K562 (cell line): Measurements from ENCODE around the gene RNASEH1. TPM values are rescaled to one million over a fixed set of nuclear protein-coding genes. Genes with fewer than 3 reads are reported as not detected.

Experiments used
- ATAC-seq: fragments of 200-7000 bp; cut with Tn5 transposase; 3 replicates; pipeline ENCODE4 v1.9.1; 2020; ENCODE audit warnings: moderate library complexity
- BruUV-seq: library from RNA; stranded (reverse); fragments of 400-500 nt; replicated peaks from 2 replicates; lab custom pipeline; 2021; lab: Mats Ljungman, UMichigan
- CTCF ChIA-PET: fragments of 300-600 bp; formaldehyde crosslinking; extraction: SDS; loops from one replicate; lab custom pipeline; 2021; ENCODE audit warnings: low intra/inter-chr PET ratio; lab: Yijun Ruan, JAX
- POLR2A ChIA-PET: fragments of 300-600, 350-650 bp; sonication (Branson Sonifier 250); formaldehyde crosslinking; extraction: SDS; loops from one replicate; lab custom pipeline; 2021; ENCODE audit warnings: antibody characterized with exemption, inconsistent platforms; lab: Yijun Ruan, JAX
- DNase-seq, 4 experiments: peaks; one replicate each; pipeline versions ENCODE4 v3.0.0 to v3.0.0-alpha.2; 2011 to 2018; ENCODE audit warnings: low spot score in 3 of 4, mixed read lengths in 3 of 4; ENCODE audit errors: extremely low read depth in 1 of 4
- FAIRE-seq: peaks from 2 replicates; lab custom pipeline; 2011; peaks lifted over from hg19 to GRCh38; lab: Jason Lieb, UNC
- H2AFZ ChIP-seq: 2 replicates; pipeline ENCODE4 v1.6.0; 2011; ENCODE audit warnings: low read depth, low read length, control low read depth, inconsistent platforms
- H3K27ac ChIP-seq: fragments of 200-600 bp; 3 replicates; pipeline ENCODE4 v1.8.0; 2011; ENCODE audit warnings: low read depth, mild to moderate bottlenecking, control low read depth, inconsistent platforms, low read length, moderate library complexity, mixed read lengths; ENCODE audit errors: extremely low read depth
- H3K27me3 ChIP-seq, 2 experiments: fragments of 300-600 bp in 1 of 2; 2 replicates in 1 of 2; 3 replicates in 1 of 2; pipeline versions ENCODE4 v1.6.0 to v1.8.0; 2011; ENCODE audit warnings: inconsistent platforms in 2 of 2, low read length in 2 of 2, mild to moderate bottlenecking in 1 of 2, mixed read lengths in 1 of 2, moderate library complexity in 1 of 2; ENCODE audit not compliant: control insufficient read depth in 2 of 2, insufficient read depth in 2 of 2
- H3K36me3 ChIP-seq: fragments of 300-600 bp; 3 replicates; pipeline ENCODE4 v1.8.0; 2011; ENCODE audit warnings: mild to moderate bottlenecking, low read length, inconsistent platforms; ENCODE audit not compliant: control insufficient read depth, insufficient read depth
- H3K4me1 ChIP-seq, 2 experiments: fragments of 200-600 bp in 1 of 2; replicated peaks in 1 of 2; 2 replicates in 1 of 2; 3 replicates in 1 of 2; pipeline versions ENCODE4 v1.5.1 to v1.8.0; 2011; ENCODE audit warnings: inconsistent platforms in 2 of 2, low read length in 2 of 2, mild to moderate bottlenecking in 1 of 2, mixed read lengths in 1 of 2, moderate library complexity in 1 of 2; ENCODE audit not compliant: control insufficient read depth in 2 of 2, insufficient read depth in 2 of 2
- H3K4me2 ChIP-seq: 2 replicates; pipeline ENCODE4 v1.6.1; 2011; ENCODE audit warnings: low read length, control low read depth, inconsistent platforms, mixed read lengths; ENCODE audit not compliant: insufficient read depth
- H3K4me3 ChIP-seq: fragments of 200-600 bp; sonication (generic), shearing (Covaris generic); 2 replicates; pipeline ENCODE4 v1.5.1; 2016; ENCODE audit warnings: control low read depth, inconsistent platforms
- H3K79me2 ChIP-seq: fragments of 200-600 bp; 3 replicates; pipeline ENCODE4 v1.8.0; 2011; ENCODE audit warnings: low read length, inconsistent platforms; ENCODE audit not compliant: control insufficient read depth, insufficient read depth
- H3K9ac ChIP-seq, 2 experiments: 2 replicates each; pipeline versions ENCODE4 v1.6.0 to v1.6.1; 2011; ENCODE audit warnings: low read depth in 2 of 2, low read length in 2 of 2, control low read depth in 1 of 2, inconsistent platforms in 1 of 2, mild to moderate bottlenecking in 1 of 2, mixed read lengths in 1 of 2; ENCODE audit not compliant: insufficient read depth in 1 of 2
- H3K9me1 ChIP-seq: one replicate; pipeline ENCODE4 v1.6.0; 2011; ENCODE audit warnings: inconsistent platforms, mild to moderate bottlenecking, low read length, moderate library complexity; ENCODE audit not compliant: control insufficient read depth, insufficient read depth
- H3K9me3 ChIP-seq: replicated peaks from 2 replicates; pipeline ENCODE4 v1.5.1; 2011; ENCODE audit warnings: low read depth, low read length, inconsistent platforms; ENCODE audit not compliant: control insufficient read depth, insufficient read depth
- H4K20me1 ChIP-seq: replicated peaks from 2 replicates; pipeline ENCODE4 v1.6.1; 2011; ENCODE audit warnings: low read length, inconsistent platforms, mixed read lengths; ENCODE audit not compliant: control insufficient read depth, insufficient read depth
- AFF1 ChIP-seq, 2 experiments: fragments of 450-650 bp; IDR thresholded peaks; 2 replicates each; pipeline ENCODE4 v1.6.1; 2018; ENCODE audit warnings: mild to moderate bottlenecking in 2 of 2, low read depth in 1 of 2; ENCODE audit not compliant: partially characterized antibody in 2 of 2
- BHLHE40 ChIP-seq: IDR thresholded peaks from 2 replicates; pipeline ENCODE4 v1.6.1; 2011; ENCODE audit warnings: low read length, improper control_type of control experiment
- HOXB6 ChIP-seq: fragments of 250-450 bp; sonication (Bioruptor Pico); IDR thresholded peaks from 2 replicates; pipeline ENCODE4 v1.5.1; 2022; ENCODE audit warnings: mild to moderate bottlenecking, borderline replicate concordance
- NFIC ChIP-seq: fragments of 450-650 bp; IDR thresholded peaks from 2 replicates; pipeline ENCODE4 v1.6.1; 2017; ENCODE audit warnings: mild to moderate bottlenecking, inconsistent platforms
- NFIX ChIP-seq: fragments of 250-450 bp; sonication (Bioruptor Pico); IDR thresholded peaks from 2 replicates; pipeline ENCODE4 v1.4.0; 2020; ENCODE audit warnings: low read depth, mild to moderate bottlenecking, moderate library complexity
- PML ChIP-seq: IDR thresholded peaks from 2 replicates; pipeline ENCODE4 v1.6.1; 2012; ENCODE audit warnings: low read length, inconsistent platforms
- POLR2A ChIP-seq: fragments of 450-650 bp; conservative IDR thresholded peaks from 2 replicates; pipeline ENCODE4 v1.6.1; 2016
- SNAPC5 ChIP-seq: fragments of 250-450 bp; sonication (Bioruptor Pico); IDR thresholded peaks from 2 replicates; pipeline ENCODE4 v1.8.0; 2021; ENCODE audit warnings: moderate library complexity, mild to moderate bottlenecking, inconsistent platforms
- STAT5A ChIP-seq: IDR thresholded peaks from 2 replicates; pipeline ENCODE4 v1.6.1; 2012; ENCODE audit warnings: low read length, inconsistent platforms, borderline replicate concordance
- XRCC3 ChIP-seq: fragments of 450-650 bp; IDR thresholded peaks from 2 replicates; pipeline ENCODE4 v1.6.1; 2017; ENCODE audit warnings: mild to moderate bottlenecking, moderate library complexity
- ZEB2 ChIP-seq: fragments of 450-650 bp; IDR thresholded peaks from 2 replicates; pipeline ENCODE4 v1.6.1; 2016
- ZNF175 ChIP-seq: fragments of 200-800 bp; sonication (Bioruptor generic); IDR thresholded peaks from 2 replicates; pipeline ENCODE4 v1.6.1; 2016; ENCODE audit warnings: low read depth, mild to moderate bottlenecking, missing genetic modification characterization, missing compliant biosample characterization
- ZNF551 ChIP-seq: fragments of 250-450 bp; sonication (Bioruptor Pico); IDR thresholded peaks from 2 replicates; pipeline ENCODE4 v1.5.0; 2021; ENCODE audit warnings: mild to moderate bottlenecking, moderate library complexity
- ZNF77 ChIP-seq: fragments of 250-450 bp; sonication (Bioruptor Pico); IDR thresholded peaks from 2 replicates; pipeline ENCODE4 v1.5.0; 2020
- WGBS: fragments of 100-300 bp; shearing (Covaris generic); methylation state at CpG from one replicate; pipeline ENCODE4 v1.1.6; 2016; ENCODE audit warnings: low coverage, mixed read lengths; ENCODE audit not compliant: insufficient coverage; ENCODE audit errors: missing lambda C conversion rate; 5-methylcytosine and 5-hydroxymethylcytosine counted together
- in situ Hi-C: fragments of 300-500 bp; cut with MboI; formaldehyde crosslinking; loops from 4 replicates; pipeline ENCODE4 v1.15.0; 2018; ENCODE audit warnings: inconsistent platforms, mixed read lengths
- intact Hi-C: fragments of 100-400 bp; cut with micrococcal nuclease; formaldehyde crosslinking; loops from 2 replicates; pipeline ENCODE4 v1.14.2; 2022
- polyA plus RNA-seq, 8 experiments: library from polyadenylated mRNA; depleted of rRNA in 4 of 8; stranded (reverse) in 5 of 8; unstranded in 3 of 8; fragments of >200 nt; fragmentation: Nextera tagmentation in 2 of 8; fragmentation: Illumina TruSeq in 1 of 8; extraction: Ambion mirVana in 2 of 8; extraction: Trizol in 1 of 8; gene quantifications; 2 replicates each; pipeline versions ENCODE4 v1.2.1 to v1.2.3, GENCODE V29; 2011 to 2014; ENCODE audit warnings: inconsistent platforms in 1 of 8, missing spikeins in 1 of 8
- total RNA-seq, 7 experiments: library from RNA; depleted of rRNA in 6 of 7; stranded (reverse); fragments of >200 nt in 6 of 7; fragmentation: Illumina TruSeq in 2 of 7; extraction: Trizol in 2 of 7; gene quantifications; 2 replicates each; pipeline versions ENCODE4 v1.2.1 to v1.2.3, GENCODE V29; 2011 to 2021; ENCODE audit warnings: low replicate concordance in 1 of 7
- TF ChIP-seq, protein P1 (sequence below): IDR thresholded peaks from 2 replicates; pipeline ENCODE4 v1.6.1; 2014; ENCODE audit warnings: antibody characterized with exemption
- TF ChIP-seq, protein P2 (sequence below), 2 experiments: fragments of 450-650 bp; conservative IDR thresholded peaks; 2 replicates each; pipeline ENCODE4 v1.6.1; 2017; ENCODE audit warnings: mild to moderate bottlenecking in 2 of 2, moderate library complexity in 2 of 2

RNASEH1 gene
- total and polyA plus RNA-seq, 9 of the 15 experiments (the other 6 are each of a cell fraction or from before 2014, with no cell fraction given), result 25.7 to 47.5 (median 42.8) TPM

GRCh38 chr2:3581367-3582262 lies 23.5 kb upstream of the RNASEH1 start:
- ChIA-PET CTCF (no interaction called here), POLR2A (interaction anchor here (1.6 kb wide), 1 partner anchor 23 kb away, joined by 4 read pairs; the partner anchor contains the start of gene RNASEH1)
- no TSS peak for BruUV-seq
- in situ Hi-C loops, result no loop called here
- Histone ChIP-seq H2AFZ (no peak overlapping the region), H3K27ac (no peak overlapping the region), H3K9me3 (no peaks in the 10 kb centered on the region), H3K27me3 (no peaks in the 10 kb centered on the region), H3K4me3 (no peak overlapping the region), H3K79me2 (peaks cover 36% of the 10 kb centered on the region), H3K4me1 (peaks cover 23 to 31% of the 10 kb centered on the region in 2 experiments), H3K9ac (no peak overlapping the region), H3K9me1 (no peaks in the 10 kb centered on the region), H3K4me2 (no peak overlapping the region), H4K20me1 (peaks cover 37% of the 10 kb centered on the region), H3K36me3 (peaks cover 67% of the 10 kb centered on the region)
- WGBS, result 76% methylated on average over 13 of the region's 13 CpGs
- no peak for DNase-seq
- no peak for FAIRE-seq
- peak; percentile 23 for ATAC-seq
- intact Hi-C loops, result loop anchor here (2.0 kb wide), 1 partner anchor 17 kb away; no protein-coding TSS in a partner anchor
- TF ChIP-seq AFF1 (IDR thresholded peaks at IDR 0.05; ENCODE audit: low read depth in 1 of 2, partially characterized antibody in 2 of 2), result no peak
- peak; percentile 70 for TF ChIP-seq POLR2A
- no peak for TF ChIP-seq ZEB2
- TF ChIP-seq NFIC, result peak; percentile 99
- peak; percentile 93 for TF ChIP-seq NFIX (CRISPR knock-in tag)
- no peak for TF ChIP-seq XRCC3
- TF ChIP-seq, protein P1, sequence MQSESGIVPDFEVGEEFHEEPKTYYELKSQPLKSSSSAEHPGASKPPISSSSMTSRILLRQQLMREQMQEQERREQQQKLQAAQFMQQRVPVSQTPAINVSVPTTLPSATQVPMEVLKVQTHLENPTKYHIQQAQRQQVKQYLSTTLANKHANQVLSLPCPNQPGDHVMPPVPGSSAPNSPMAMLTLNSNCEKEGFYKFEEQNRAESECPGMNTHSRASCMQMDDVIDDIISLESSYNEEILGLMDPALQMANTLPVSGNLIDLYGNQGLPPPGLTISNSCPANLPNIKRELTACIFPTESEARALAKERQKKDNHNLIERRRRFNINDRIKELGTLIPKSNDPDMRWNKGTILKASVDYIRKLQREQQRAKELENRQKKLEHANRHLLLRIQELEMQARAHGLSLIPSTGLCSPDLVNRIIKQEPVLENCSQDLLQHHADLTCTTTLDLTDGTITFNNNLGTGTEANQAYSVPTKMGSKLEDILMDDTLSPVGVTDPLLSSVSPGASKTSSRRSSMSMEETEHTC, result no peak
- TF ChIP-seq BHLHE40, result no peak
- TF ChIP-seq SNAPC5 (CRISPR knock-in tag), result no peak
- TF ChIP-seq, protein P2, sequence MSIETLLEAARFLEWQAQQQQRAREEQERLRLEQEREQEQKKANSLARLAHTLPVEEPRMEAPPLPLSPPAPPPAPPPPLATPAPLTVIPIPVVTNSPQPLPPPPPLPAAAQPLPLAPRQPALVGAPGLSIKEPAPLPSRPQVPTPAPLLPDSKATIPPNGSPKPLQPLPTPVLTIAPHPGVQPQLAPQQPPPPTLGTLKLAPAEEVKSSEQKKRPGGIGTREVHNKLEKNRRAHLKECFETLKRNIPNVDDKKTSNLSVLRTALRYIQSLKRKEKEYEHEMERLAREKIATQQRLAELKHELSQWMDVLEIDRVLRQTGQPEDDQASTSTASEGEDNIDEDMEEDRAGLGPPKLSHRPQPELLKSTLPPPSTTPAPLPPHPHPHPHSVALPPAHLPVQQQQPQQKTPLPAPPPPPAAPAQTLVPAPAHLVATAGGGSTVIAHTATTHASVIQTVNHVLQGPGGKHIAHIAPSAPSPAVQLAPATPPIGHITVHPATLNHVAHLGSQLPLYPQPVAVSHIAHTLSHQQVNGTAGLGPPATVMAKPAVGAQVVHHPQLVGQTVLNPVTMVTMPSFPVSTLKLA (conservative IDR thresholded peaks at IDR 0.05), result no peak
- TF ChIP-seq STAT5A, result 0 out of 2 replicates have a peak, but pooled peaks have one; percentile 6
- no peak for TF ChIP-seq HOXB6
- TF ChIP-seq PML, result peak; percentile 53
- no peak for TF ChIP-seq ZNF77 (CRISPR knock-in tag)
- TF ChIP-seq ZNF551 (CRISPR knock-in tag), result 0 out of 2 replicates have a peak, but pooled peaks have one; percentile 38
- TF ChIP-seq ZNF175 (CRISPR knock-in tag), result no peak
